GM12872 (cell line): ENCODE measurements around the gene FBXW4.

Experiments used
- TF ChIP-seq, protein P1 (sequence below): IDR thresholded peaks from 3 replicates; pipeline ENCODE4 v1.5.1; 2011; ENCODE audit warnings: low read depth, mild to moderate bottlenecking, low read length, moderate library complexity; ENCODE audit not compliant: insufficient read depth

The FBXW4 gene

DNA sequence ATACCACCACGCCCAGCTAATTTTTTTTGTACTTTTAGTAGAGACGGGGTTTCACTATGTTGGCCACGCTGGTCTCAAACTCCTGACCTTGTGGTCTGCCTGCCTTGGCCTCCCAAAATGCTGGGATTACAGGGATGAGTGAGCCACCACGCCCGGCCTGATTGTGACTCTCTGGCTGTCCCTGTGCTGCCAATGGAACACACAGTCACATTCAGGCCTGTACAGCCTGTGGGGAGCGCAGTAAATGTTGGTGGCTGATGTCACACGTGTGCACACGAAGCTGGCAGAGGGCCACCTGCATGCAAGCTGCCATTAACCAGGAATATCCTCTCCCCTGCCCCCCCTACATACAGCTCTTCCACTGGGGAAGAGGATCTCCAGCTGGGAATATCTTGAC lies 129.0 kb downstream of the FBXW4 start:
- TF ChIP-seq, protein P1, sequence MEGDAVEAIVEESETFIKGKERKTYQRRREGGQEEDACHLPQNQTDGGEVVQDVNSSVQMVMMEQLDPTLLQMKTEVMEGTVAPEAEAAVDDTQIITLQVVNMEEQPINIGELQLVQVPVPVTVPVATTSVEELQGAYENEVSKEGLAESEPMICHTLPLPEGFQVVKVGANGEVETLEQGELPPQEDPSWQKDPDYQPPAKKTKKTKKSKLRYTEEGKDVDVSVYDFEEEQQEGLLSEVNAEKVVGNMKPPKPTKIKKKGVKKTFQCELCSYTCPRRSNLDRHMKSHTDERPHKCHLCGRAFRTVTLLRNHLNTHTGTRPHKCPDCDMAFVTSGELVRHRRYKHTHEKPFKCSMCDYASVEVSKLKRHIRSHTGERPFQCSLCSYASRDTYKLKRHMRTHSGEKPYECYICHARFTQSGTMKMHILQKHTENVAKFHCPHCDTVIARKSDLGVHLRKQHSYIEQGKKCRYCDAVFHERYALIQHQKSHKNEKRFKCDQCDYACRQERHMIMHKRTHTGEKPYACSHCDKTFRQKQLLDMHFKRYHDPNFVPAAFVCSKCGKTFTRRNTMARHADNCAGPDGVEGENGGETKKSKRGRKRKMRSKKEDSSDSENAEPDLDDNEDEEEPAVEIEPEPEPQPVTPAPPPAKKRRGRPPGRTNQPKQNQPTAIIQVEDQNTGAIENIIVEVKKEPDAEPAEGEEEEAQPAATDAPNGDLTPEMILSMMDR, result no peak

DNA sequence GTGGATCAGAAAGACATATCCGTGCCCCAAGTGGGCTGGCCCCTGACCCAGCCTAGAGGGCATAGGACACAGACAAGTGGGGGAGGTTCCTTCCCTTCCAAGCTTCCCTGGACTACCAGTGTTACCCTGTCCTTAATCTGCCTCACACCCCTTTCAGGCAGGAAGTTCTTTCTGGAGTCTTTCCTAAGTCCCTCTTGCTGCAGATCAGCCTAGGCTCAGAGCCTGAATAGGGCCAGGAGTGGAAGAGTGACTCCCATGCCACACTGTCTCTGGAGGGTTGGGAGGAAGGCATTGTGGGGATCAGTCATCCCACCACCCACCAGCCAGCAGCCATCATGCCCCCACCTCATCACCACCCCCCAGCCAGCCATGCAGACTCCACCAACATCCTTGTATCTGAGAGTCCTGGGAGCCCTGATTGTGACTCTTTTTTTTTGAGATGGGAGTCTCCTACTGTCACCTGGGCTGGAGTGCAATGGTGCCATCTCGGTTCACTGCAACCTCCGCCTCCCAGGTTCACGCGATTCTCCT lies 129.5 kb downstream of the FBXW4 start:
- TF ChIP-seq, protein P1, result no peak

DNA sequence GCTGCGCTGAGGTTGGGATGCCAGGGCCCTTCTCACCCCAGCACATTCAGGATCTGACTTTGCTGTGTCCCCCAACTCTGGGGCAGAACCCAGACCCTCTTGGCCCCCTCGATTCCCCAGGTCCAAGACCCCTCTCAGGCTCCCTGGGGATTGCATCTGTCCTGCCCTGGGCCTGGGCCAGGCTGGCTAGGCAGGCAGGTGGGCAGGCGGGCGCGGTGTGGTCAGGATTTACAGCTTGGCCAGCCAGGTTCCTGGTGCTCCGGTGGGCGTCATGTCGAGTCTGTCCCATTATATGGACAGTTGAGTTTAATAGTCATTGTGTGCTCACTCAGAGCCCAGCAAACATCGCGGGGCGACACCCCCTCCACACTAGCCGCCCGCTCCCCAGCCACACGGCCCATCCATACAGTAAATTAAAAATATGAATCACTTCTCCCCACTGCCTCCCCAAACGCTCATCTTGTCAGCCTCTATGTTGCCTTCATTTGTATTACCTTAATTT lies 130.4 kb downstream of the FBXW4 start:
- TF ChIP-seq, protein P1, result no peak

DNA sequence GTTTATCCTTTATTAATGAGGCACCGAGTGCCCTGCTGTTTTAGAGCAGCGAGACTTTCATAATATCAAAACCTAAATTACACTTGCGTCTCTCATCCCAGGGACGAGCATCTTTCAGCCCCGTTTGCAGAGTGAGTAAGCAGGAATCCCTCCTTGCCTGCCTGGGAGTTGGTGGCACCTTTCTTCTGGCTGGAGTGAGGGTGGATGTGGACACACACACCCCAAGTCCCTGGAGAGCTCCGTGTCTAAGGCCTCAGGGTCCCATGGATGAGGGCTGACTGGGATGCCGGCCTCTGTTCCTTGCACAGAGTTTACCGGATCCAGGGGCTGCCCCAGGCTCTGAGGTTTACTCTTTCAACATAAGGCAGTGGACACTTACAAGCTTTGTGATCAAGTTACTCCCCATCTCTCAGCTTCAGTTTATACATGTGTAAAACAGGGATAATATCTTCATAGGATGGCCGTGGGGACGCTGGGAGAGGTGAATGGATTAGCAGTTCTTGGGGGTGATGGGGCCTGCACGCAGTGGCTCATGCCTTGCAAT lies 131.4 kb downstream of the FBXW4 start:
- TF ChIP-seq, protein P1, result no peak

DNA sequence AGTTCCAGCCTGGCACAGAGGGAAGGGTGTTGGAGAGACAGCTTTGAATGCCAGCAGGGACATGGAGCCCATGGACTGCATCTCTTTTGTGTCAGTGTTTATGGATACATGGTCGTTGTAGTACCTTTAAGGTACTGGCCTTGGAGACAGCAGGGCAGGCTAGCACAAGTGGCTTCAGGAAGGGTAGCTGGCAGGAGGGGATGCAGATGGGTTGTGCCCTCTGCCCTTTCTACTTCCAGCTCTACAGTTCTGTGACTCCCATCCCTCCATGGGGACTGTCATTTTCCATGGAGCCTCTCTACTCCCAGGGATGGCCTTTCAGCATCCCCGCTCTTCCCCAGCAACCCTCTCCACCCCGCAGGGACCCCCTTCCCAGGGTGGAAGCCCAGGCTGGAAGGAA lies 132.0 kb downstream of the FBXW4 start:
- TF ChIP-seq, protein P1, result no peak

DNA sequence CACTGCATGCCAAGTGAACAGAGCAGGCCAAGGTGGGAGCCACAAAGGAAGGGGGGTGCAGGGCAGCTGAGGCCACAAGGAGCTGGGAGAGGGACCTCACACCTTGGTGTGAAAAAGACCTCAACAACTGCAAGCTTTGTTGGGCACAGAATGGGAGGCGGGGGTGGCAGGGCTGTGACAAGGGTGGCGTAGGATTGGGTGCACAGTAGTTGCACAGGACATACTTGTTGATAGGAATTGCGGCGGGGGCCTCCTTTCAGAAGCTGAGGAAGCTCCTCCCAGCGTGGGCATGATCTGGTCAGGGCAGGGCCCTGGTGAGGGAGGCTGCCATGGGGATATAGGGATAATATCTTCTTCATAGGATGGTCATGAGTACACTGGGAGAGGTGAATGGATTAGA lies 132.7 kb downstream of the FBXW4 start:
- TF ChIP-seq, protein P1, result no peak

DNA sequence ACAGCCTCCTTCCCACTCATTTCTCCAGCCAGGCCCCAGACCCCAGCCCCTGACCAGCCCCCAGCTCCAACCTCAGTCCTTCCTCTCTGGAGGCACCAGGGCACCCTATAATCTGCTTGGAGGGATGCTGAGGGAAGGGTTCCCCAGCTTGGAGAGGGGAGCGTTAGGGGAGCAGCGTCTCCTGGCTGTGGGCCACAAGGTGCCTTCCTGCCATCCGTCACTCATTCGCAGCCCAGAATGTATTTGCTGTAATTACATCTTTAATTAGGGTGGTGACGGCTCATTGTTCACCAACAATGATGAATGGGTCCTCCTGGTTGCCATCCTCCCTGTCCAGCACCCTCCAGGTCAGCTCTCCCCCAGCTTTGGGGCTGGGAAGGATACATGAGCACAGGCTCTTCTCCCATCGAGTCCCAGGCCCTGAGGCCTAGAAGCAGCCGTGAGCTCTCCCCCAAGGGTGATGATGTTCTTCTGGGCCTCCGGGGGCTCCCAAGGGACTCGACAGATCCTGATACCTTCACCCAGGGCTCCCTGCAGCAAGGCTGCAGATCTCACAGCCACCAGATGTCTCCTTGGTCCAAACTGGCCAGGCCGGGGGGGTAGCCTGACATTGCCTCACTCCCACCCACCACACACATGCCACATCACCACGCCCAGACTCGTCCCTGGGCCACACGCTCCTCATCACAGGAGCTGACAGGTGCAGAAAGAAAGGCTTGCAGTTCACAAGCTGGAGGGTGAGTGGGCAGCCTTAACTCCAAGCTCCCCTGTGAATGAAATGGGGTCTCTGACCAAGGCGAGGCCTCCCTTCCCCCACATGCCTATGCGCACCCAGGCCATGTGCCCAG lies 133.7 kb downstream of the FBXW4 start:
- TF ChIP-seq, protein P1, result no peak
